HG02642 (cell line): ENCODE results near the gene EBP.
"Not testable (repeated sequence)": the region's sequence is repeated elsewhere in the genome, so short reads cannot be mapped to it uniquely, and the experiment has no call there.

ENCODE experiments used
- ATAC-seq: cut with Tn5 transposase; IDR thresholded peaks from one replicate; pipeline ENCODE4 v1.9.1; 2021; ENCODE audit warnings: mild to moderate bottlenecking; ENCODE audit not compliant: unreplicated experiment, poor library complexity

Gene EBP

GRCh38 chrX:48520976-48521352, 644 bp upstream of the EBP start:
- no peak for ATAC-seq

- ATAC-seq: no peak
Measured at GRCh38 chrX:48522291-48522690, 683 bp downstream of the EBP start.

GRCh38 chrX:48523682-48524081, 2.1 kb downstream of the EBP start:
- no peak for ATAC-seq

- not testable (repeated sequence) for ATAC-seq
Measured at GRCh38 chrX:48525853-48526252, 4.2 kb downstream of the EBP start.

GRCh38 chrX:48530736-48531135, 9.1 kb downstream of the EBP start:
- no peak for ATAC-seq

- ATAC-seq: no peak
Measured at GRCh38 chrX:48531358-48531959, 9.9 kb downstream of the EBP start.

GRCh38 chrX:48532161-48532560, 10.6 kb downstream of the EBP start:
- no peak for ATAC-seq

GRCh38 chrX:48533165-48533564, 11.6 kb downstream of the EBP start:
- no peak for ATAC-seq

- no peak for ATAC-seq
Measured at GRCh38 chrX:48538641-48539344, 17.2 kb downstream of the EBP start.

GRCh38 chrX:48539345-48540027, 17.9 kb downstream of the EBP start, which contains the start of gene TBC1D25:
Gene TBC1D25 (plus strand): TSS chrX:48539714. CDS start chrX:48539798, 84 bp downstream.
- ATAC-seq: peak; percentile 80

- peak; percentile 36 for ATAC-seq
Measured at GRCh38 chrX:48540028-48540375, 18.4 kb downstream of the EBP start.

- ATAC-seq: no peak
Measured at GRCh38 chrX:48540480-48540879, 18.9 kb downstream of the EBP start.

- no peak for ATAC-seq
Measured at GRCh38 chrX:48541140-48541814, 19.7 kb downstream of the EBP start.

- ATAC-seq: no peak
Measured at GRCh38 chrX:48548871-48549270, 27.3 kb downstream of the EBP start.

GRCh38 chrX:48555731-48556325, 34.2 kb downstream of the EBP start:
- ATAC-seq: not testable (repeated sequence)

- ATAC-seq: no peak
Measured at GRCh38 chrX:48558271-48558670, 36.7 kb downstream of the EBP start.

- no peak for ATAC-seq
Measured at GRCh38 chrX:48559636-48560035, 38.0 kb downstream of the EBP start.

GRCh38 chrX:48560056-48560455, 38.4 kb downstream of the EBP start:
- no peak for ATAC-seq

- ATAC-seq: no peak
Measured at GRCh38 chrX:48560681-48561080, 39.1 kb downstream of the EBP start.

GRCh38 chrX:48569958-48570357, 48.4 kb downstream of the EBP start:
- peak; percentile 40 for ATAC-seq
